PC-9 (cell line): ENCODE results near the gene RBFOX1.

Source experiments
- EZH2 ChIP-seq: fragments of 200-600 bp; sonication (generic); IDR thresholded peaks from 2 replicates; pipeline ENCODE4 v1.8.0; 2017; ENCODE audit warnings: antibody characterized with exemption, low read depth
- TF ChIP-seq, protein P1 (sequence below): fragments of 200-600 bp; sonication (generic); conservative IDR thresholded peaks from 2 replicates; pipeline ENCODE4 v1.6.1; 2017; ENCODE audit warnings: mixed run types, antibody characterized with exemption, mild to moderate bottlenecking, moderate library complexity

DNA sequence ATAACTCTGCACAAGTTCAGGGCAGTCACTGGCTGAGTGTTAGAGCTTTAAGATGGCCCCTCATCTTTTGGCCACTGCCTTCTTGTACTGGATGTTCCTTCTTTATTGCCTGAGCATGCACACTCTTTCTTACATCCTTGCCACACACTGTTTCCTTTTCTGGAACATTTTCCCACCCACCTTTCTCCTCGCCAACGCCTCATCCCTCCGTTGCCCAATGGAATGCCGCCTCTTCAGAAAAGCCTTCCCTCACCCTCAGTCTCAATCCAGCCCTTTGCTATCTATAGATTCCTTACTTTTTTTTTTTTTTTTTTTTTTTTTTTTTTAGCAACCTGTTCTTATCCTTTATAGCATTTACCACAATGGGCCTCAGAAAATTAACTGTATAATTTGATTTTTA lies 47.9 kb upstream of the RBFOX1 start:
- TF ChIP-seq, protein P1, sequence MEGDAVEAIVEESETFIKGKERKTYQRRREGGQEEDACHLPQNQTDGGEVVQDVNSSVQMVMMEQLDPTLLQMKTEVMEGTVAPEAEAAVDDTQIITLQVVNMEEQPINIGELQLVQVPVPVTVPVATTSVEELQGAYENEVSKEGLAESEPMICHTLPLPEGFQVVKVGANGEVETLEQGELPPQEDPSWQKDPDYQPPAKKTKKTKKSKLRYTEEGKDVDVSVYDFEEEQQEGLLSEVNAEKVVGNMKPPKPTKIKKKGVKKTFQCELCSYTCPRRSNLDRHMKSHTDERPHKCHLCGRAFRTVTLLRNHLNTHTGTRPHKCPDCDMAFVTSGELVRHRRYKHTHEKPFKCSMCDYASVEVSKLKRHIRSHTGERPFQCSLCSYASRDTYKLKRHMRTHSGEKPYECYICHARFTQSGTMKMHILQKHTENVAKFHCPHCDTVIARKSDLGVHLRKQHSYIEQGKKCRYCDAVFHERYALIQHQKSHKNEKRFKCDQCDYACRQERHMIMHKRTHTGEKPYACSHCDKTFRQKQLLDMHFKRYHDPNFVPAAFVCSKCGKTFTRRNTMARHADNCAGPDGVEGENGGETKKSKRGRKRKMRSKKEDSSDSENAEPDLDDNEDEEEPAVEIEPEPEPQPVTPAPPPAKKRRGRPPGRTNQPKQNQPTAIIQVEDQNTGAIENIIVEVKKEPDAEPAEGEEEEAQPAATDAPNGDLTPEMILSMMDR = no peak
- no peak for TF ChIP-seq EZH2
